Suppressor macrophage treated with lipopolysaccharide for 4 hours (primary cell): Measurements from ENCODE around the gene CD8B.
"Not testable (repeated sequence)": the region's sequence is repeated elsewhere in the genome, so short reads cannot be mapped to it uniquely, and the experiment has no call there.

Experiments used
- DNase-seq: peaks from one replicate; pipeline ENCODE4 v3.0.0-alpha.2; 2020

The CD8B gene

DNA sequence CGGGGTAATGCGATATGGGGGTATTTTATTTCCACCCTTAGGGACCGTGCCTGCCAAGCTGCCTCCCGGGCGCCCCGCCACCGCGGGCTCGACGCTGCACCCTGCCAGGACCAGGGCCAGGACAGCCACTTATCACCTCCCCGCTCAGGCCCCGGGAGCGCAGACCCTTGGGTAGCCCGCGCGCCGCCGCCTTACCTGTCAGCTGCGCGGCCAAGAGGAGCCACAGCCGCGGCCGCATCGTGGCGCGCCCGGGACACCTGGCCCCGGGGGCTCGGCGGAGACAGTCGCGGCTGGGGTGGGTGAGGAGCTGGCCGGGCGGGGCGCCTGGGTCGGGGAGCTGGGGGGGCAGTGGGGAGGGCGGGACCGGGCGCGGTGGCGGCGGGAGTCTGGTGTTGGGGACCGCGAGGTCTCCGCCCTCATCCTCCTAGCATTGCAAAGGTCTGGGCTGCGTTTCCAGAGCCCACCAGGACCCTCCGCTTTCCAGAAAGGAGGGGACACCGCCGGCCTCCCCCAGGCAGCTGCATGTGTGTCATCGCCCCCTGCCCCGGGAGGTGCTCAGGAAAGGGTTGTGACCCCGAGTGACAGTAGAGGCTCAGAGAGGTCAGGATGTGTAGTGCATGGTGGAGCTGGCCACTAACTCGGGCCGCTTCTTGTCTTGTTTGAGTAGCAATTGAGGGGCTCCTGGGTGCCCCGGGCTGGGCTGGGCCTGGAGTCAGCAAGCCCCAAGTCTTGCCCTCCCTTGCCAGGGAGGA lies at the start of gene CD8B:
CD8B (minus strand) TSS at position 259 of the 752 bp plus-strand sequence; CDS start at position 238, 21 bp downstream.
- not testable (repeated sequence) for DNase-seq

DNA sequence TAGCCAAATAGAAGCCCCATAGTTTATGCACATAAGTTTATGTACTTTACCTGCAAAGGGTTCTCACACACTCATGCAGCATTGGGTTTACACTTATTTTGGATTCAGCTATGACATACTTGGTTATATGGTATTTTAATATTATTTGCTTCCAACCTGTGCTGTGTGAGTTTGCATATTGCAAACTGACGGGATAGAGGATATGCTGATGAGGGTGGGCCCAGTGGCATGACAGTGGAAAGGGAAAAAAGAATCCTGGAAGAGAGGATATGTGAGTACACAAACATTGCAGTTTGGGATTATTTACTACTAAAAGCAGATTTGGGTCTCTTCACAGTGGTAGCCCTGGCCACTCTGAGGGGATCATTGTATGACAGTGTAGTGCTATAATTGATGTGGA lies 44.2 kb upstream of the CD8B start:
- DNase-seq, result not testable (repeated sequence)

DNA sequence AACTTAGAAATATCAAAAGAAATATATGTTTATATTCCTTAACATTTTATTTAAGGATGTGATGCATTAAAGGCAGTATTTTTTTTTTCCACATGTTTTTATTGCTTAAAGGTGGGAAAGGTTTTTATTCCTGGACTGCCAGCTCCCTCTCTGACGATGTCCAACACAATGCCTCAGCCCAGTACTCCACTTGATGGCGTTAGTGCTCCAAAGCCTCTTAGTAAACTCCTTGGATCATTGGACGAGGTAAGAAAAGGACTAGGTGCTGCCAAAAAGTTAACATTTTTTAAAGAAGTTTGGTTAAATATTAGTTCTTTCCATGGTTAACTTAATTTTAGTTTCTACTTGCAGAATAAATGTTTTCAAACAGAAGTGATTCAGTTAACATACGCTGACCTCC lies 39.0 kb upstream of the CD8B start:
- not testable (repeated sequence) for DNase-seq

DNA sequence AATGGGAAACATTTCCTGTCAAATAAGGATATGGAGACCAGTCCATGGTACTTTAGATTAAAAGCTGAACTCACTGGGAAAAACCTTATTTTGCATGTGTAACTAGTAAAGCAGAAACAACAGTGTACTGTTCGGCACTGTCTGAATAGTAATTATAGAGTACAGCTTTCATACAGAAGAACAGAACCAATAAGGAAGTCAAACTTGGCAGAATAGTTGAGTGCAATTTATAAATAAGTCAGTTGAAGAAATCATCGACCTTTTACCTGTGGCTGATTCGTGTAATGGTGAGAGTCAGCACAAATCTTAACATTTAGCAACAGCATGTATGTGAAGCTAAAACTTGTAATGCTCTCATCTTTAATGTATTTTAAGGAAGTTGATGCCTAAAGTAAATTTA lies 24.3 kb upstream of the CD8B start:
- not testable (repeated sequence) for DNase-seq

DNA sequence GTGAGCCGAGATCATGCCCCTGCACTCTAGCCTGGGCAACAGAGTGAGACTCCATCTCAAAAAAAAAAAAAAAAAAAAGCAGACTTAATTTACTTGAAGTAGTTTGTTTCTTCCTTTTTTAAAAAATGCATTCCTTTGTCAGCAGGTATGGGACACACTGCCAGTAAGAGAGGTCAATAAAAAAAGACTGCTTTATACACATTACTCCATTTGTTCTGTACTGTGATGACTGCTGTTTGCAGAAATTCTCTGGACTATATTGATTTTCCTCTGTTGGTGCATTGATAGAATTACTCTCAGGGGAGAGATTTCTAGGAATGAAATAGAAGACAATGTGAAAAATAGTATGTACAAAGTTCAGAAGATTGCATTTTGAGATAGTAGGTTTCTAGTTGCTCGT lies 21.2 kb upstream of the CD8B start:
- DNase-seq, result not testable (repeated sequence)

DNA sequence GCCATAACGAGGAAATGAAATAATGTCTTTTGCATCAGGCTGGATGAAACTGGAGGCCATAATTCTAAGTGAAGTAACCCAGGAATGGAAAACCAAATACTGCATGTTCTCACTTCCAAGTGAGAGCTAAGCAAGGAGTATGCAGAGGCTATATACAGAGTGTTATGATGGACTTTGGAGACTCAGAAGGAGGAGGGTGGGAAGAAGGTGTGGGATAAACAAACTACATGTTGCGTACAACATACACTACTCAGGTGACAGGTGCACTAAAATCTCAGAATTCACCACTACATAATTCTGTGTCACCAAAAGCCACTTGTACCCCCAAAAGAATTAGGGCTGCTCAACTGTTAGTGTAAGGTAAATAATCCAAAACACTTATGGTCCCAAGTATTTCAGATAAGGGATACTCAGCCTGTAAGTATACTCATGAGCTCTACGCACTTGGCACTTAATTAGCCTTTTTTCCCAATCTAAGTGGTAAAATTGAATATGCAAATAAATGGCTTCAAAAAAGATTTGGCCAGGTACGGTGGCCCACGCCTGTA lies 20.5 kb upstream of the CD8B start:
- not testable (repeated sequence) for DNase-seq

DNA sequence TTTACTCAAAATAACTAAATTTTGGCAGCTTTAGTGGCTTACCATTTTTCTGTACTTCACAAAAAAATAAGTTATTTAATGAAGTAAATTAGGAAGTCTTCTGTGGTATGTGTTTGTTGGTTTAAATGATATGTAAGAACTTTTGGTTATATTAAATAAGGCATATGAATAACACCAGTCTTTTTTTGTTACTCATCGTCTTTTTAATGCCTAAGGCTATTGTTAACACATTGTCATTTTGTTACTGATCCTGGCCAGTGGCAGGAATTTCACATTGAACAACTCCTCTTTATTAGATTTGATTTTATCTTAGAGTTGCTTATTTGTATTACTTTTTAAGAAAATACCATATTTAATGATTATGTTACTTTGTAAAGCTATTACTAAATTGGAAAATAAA lies 17.3 kb upstream of the CD8B start:
- not testable (repeated sequence) for DNase-seq

DNA sequence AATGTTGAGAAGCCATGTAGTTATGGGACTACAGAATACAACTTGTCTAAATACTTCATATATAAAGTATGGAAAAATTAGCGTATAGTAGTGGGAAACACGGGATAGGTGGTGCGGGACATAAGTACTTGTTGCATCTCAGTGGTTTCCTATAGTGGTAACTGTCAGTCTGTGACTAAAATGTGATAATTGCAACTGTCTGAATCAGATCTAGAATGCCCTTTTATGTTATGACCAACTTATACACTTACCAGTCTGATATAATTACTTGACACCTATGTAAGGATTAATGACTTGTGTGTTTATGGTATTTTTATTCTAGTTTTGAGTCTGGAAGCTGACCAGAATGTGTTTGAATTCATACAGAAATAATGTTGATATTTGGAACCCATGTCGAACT lies 9.3 kb upstream of the CD8B start:
- not testable (repeated sequence) for DNase-seq

DNA sequence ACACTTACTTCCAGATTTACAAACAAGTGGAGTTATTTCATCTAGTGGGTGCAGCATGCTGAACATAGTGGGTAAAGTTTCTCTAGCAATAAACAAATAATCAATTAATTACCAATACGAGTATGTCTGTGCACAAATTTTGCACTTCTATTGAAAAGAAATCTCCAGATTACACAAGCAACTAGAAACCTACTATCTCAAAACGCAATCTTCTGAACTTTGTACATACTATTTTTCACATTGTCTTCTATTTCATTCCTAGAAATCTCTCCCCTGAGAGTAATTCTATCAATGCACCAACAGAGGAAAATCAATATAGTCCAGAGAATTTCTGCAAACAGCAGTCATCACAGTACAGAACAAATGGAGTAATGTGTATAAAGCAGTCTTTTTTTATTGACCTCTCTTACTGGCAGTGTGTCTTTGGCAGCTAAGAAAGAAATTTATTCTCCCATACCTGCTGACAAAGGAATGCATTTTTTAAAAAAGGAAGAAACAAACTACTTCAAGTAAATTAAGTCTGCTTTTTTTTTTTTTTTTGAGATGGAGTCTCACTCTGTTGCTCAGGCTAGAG lies 7.3 kb upstream of the CD8B start:
- DNase-seq, result not testable (repeated sequence)

DNA sequence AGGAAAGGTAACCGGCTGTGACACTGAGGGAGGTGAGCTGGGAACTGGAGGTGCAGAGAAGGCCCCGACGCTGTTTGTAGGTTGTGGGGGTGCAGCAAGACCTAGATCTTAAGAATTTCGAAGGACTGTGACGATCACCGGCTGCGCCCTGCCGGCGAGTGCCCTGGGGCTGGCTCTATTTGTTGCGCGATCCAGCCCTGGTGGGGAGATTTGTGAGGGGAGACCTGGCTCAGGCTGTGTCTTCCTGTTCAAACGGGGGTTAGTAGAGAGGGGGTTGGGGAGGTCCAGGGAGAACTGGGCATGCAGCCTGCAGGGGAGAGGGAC lies 656 bp upstream of the CD8B start:
- DNase-seq, result not testable (repeated sequence)

DNA sequence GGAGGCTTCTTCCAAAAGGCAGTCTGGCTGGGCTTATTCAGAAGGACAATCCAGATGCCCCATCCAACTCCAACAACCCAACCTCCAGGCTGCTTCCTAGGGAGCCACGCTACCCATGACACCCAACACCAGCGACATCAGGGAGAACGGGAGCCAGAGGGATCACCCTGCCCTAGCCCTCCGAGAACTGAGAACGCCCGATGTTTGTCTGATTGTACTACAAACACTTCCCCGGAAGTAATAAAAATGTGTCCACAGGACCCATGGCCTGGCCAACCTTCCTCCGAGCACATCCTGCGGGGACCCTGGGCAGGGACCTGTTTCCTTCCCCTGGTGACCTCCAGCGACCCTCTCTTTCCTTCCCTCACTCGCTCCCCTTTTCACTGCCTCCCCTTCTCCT lies 511 bp downstream of the CD8B start:
- not testable (repeated sequence) for DNase-seq

DNA sequence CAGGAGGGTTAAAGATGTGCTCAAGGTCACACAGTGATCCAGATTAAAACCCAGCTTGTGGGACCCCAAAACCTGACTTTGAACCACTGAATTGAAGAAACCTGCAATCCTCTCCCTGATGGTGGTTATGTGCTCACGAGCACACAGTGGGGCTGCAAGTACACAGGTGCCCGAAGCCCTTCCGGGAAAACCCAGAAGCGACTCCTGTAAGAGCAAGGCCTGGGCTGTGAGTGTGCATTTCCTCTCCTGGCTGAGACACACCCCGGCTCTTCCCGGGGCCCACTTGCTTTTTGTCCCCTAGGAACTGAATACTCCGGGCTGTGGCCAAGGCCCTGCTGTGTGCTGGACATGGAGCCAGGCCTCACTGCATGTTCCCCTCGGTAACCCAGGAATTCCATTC lies 1.1 kb downstream of the CD8B start:
- not testable (repeated sequence) for DNase-seq

DNA sequence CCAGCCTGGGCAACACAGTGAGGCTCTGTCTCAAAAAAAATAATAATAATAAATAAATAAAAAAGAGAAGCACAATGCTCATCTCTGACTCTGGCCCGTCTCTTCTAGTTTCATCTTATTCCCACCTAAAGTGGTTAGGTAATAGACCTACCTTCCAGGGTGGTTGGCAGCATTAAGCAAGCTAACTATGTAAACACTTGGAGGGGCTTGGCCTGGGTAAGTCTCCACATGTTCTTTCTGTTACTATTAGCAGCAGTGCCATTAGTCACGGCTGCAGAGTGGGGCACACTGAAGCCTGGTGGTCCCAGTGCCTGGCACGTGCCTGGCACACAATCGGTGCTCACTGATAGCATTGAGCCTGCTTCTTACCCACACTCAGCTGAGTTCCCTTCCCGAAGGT lies 4.0 kb downstream of the CD8B start:
- not testable (repeated sequence) for DNase-seq

DNA sequence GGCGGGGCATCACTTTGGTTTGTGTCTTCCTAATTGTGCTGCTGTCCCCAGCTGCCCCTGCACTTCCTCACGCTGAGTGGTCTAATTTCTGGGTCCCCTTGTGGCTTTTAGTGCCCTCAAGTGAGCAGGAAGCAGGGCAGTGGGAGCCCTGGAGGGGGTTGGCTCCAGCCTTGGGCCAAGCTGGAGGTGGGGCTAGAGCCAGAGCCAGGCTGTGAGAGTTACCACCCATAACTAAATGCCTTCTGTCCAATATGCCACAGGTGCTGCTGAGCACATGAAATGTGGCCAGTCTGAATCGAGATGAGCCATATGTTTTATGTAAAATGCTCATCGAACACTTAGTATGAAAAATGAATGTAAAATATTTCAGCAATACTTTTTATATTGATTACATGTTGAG lies 5.2 kb downstream of the CD8B start:
- not testable (repeated sequence) for DNase-seq

DNA sequence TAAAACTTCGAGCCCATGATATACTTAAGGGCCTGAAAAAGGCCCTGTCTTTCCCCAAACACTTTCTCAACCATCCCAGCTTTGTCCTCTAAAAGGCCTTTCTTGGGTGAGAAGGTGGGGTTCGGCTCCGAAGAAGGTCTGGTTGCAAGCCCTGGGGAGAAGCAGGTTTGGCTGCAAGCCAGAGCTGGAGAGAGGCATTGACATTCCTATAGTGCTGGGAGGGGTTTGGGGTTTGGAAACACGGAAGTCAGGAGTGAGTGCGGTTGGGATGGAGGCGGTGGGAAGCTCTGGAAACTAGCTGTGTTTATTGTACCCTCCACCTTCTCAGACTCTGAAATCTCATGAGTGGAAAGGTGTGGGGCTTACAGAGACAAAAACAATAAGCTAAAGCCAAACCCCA lies 5.7 kb downstream of the CD8B start:
- not testable (repeated sequence) for DNase-seq

DNA sequence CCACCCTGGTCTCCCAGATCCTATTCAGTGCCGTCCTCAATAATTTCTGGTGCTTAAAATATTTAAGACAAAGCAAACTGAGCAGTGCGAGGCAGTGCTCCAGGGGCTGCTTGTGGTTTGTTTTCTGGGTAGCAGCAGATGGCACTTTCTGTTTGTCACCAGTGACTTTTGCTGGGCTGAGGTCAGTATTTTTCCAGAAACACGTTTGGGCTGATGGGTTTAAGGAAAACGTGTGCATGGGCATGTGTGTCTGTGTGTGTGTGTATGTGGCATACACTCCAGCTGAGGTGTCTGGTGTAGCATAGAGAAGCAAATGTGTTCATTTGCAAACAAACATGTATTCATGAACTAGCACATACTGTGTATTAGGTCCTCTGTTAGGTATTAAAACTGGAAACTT lies 10.1 kb downstream of the CD8B start:
- not testable (repeated sequence) for DNase-seq

DNA sequence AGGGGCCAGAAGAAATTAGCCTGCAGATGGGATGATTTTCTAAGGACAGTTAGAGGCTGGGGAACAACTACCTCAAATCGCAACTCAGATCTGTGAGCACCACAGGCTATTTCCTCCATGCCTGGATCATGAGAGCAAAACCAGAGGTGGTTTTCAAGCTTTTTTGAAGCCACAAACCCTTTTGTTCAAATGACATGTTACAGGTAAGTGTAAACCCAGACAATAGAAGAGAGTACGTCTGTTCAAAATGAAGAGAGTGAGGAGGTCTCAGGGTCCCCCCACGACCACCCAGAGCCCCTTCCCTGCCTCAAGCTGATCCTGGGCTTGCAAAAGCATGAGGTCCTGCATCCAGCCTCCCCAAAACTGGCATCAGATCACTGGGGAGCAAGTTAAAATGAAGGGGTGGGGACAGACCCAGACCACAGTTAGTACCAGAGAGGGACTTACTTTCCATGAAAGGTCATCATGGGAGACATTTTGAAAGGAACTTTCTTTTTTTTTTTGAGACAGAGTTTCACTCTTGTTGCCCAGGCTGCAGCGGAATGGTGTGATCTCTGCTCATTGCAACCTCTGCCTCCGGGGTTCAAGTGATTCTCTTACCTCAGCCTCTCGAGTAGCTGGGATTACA lies 19.0 kb downstream of the CD8B start:
- DNase-seq, result not testable (repeated sequence)

DNA sequence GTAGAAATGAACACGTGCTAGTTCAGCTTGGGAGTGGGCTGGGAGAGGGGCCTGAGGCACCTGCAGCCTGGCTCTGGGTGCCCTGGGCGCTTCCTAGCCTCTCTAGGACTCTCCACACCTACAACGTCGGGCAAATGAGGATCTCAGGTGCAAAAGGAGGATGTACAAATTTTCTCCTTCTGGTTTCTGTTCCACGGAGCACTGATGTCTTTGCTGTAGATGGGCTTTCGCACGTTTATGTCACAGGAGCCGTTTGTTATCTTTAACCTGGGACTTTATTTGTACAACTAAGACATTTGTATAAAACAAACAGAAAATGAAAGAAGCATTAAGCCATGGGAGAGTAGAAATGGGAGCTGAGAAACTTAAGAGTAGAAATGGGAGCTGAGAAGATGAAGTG lies 20.4 kb downstream of the CD8B start:
- not testable (repeated sequence) for DNase-seq

DNA sequence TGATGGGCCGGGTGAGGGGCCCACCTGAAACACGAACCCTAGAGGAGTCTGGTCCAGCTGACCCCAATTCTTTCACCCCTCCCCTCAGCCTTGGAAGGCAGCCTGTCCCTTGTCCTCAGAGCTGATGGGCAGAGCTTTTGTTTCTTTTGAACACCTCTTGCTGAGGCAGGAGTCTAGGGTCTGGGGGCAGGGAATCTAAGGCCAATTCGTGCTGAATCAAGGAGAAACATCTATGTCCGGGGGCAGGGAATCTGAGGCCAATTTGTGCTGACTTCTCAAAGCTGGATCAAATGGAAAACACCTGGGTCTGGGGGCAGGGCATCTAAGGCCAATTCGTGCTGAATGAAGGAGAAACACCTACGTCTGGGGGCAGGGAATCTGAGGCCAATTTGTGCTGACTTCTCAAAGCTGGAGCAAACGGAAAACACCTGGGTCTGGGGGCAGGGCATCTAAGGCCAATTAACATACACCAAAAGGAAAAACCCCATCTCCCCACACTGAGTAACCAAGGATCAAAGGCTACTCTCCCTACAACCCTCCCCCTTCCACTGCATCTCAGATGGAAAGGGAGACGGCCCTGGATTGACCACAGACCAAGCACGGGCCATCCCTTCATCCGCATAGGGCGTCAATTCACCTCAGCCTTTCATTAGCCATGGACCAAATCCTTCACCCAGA lies 21.7 kb downstream of the CD8B start:
- not testable (repeated sequence) for DNase-seq

DNA sequence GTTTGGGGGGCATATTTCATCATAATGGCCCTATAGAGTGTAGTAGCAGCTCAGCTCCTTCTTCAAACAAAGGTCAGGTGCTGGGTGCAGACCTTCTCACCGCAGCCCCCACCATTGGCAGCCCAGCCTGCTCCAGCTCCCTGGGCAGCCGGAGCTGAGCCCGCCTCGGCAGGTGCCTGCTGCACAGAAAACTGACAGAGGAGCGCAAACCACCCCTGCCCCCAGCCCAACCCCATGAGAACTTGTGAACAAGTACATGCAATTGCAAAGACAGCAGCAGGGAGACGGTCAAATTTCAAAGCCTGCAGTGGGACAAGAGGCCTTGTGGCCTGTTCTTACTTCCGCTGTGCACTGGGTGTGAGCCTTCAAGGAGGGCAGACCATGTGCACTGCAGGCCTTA lies 22.2 kb downstream of the CD8B start:
- not testable (repeated sequence) for DNase-seq

DNA sequence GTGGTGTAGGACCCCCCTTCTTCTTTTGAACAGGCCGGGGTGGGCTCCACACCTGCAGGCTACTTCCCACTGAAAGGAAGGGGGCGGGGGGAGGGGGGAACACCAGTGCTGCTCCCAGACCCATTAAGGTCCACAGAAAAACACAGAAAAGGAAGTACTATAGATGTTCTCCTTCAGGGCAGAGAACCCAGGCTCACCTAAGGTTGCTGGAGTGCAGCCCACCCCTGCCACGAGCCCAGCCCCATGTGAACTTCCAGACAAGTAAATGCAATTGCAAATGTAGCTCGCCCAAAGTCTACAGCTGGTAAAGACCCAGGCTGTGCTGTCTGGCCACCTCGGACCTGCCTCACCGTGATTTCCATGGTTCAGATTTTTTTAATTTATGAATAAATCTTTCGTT lies 24.0 kb downstream of the CD8B start:
- DNase-seq, result not testable (repeated sequence)

DNA sequence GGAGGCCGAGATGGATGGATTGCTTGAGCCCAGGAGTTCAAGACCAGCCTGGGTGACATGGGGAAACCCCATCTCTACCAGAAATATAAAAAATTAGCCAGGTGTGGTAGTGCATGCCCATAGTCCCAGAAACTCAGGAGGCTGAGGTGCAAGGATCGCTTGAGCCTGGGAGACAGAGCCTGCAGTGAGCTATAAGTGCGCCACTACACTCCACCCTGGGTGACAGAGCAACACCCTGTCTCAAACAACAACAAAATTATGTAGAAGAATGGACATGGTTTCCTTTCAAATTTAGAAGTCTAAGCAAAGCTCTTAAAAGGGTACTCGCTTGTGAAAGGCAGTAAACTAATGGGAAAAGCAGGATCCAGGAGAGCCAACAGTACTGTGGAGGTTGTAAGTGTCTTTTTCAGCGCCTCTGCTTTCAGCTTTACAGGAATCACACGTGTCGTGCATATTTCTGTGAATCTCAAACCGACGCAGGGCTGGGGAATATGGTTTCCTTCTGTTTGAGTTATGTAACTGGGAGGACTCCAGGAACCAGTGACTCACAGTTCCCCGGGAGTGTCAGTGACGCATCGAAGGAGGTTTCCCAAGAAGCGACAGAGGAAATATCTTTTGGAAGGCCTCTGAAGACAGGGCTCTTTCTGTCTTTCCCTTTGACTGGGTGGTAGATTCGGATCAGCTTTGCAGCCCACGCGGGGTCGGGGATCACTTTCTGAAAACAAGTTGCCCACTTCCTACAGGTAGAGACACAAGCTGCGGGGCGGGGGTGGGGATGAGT lies 24.6 kb downstream of the CD8B start:
- DNase-seq, result peak; percentile 89

DNA sequence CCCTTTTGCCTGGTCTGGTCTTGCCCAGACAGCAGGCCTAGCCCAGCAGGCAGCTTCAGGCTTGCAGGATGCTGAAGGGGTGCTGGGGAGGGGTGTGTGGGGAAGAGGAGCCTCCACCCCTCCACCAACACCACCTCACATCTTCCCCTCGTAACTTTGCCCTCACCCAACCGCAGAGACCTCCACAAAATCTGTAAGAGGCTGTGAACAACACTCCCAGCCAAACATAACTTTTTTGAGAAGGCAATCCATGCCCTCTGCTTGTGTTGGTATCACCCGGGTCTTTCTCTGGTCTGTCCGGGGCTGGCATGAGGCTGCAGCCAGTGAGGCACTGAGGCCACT lies 26.2 kb downstream of the CD8B start:
- not testable (repeated sequence) for DNase-seq
